H1 (cell line): ENCODE results near the gene MAGI1. TPM values are rescaled to one million over a fixed set of nuclear protein-coding genes. Genes with fewer than 3 reads are reported as not detected.

Source experiments
- CTCF ChIA-PET: fragments of 300-600 bp; sonication (Branson Sonifier 250); formaldehyde crosslinking; loops from one replicate; lab custom pipeline; 2021; ENCODE audit not compliant: partially characterized antibody; lab: Charles Lee
- POLR2A ChIA-PET: fragments of 300-600 bp; sonication (Branson Sonifier 250); formaldehyde crosslinking; loops from one replicate; lab custom pipeline; 2021; ENCODE audit warnings: inconsistent platforms; ENCODE audit not compliant: partially characterized antibody; lab: Charles Lee
- DNase-seq, 2 experiments: peaks; one replicate each; pipeline versions ENCODE4 v3.0.0 to v3.0.0-alpha.2; 2010 to 2022; ENCODE audit warnings: low spot score in 2 of 2, low read depth in 1 of 2, mixed read lengths in 1 of 2
- FAIRE-seq: peaks from 2 replicates; lab custom pipeline; 2011; peaks lifted over from hg19 to GRCh38; lab: Jason Lieb, UNC
- H2AFZ ChIP-seq: 2 replicates; pipeline ENCODE4 v1.8.1; 2012; ENCODE audit warnings: low read length, inconsistent platforms
- H2AK5ac ChIP-seq: 2 replicates; pipeline ENCODE4 v1.6.1; 2013; ENCODE audit warnings: low read depth, low read length
- H2BK120ac ChIP-seq: replicated peaks from 2 replicates; pipeline ENCODE3; 2013; ENCODE audit warnings: low read depth, low read length, inconsistent platforms
- H2BK12ac ChIP-seq: 2 replicates; pipeline ENCODE4 v1.6.1; 2013; ENCODE audit warnings: low read depth, low read length
- H2BK15ac ChIP-seq: 2 replicates; pipeline ENCODE4 v1.6.1; 2013; ENCODE audit warnings: low read length
- H2BK20ac ChIP-seq: 2 replicates; pipeline ENCODE4 v1.6.1; 2013; ENCODE audit warnings: low read length
- H2BK5ac ChIP-seq: 2 replicates; pipeline ENCODE4 v1.6.1; 2013; ENCODE audit warnings: low read depth, low read length
- H3K14ac ChIP-seq: 2 replicates; pipeline ENCODE4 v1.6.1; 2013; ENCODE audit warnings: inconsistent platforms; ENCODE audit not compliant: insufficient read length
- H3K18ac ChIP-seq: 2 replicates; pipeline ENCODE4 v1.6.1; 2013; ENCODE audit warnings: low read length; ENCODE audit errors: extremely low read depth
- H3K23ac ChIP-seq: 2 replicates; pipeline ENCODE4 v1.6.1; 2013; ENCODE audit warnings: inconsistent platforms; ENCODE audit not compliant: insufficient read length
- H3K23me2 ChIP-seq: 2 replicates; pipeline ENCODE4 v1.6.1; 2013; ENCODE audit warnings: low read depth, low read length
- H3K27ac ChIP-seq: 2 replicates; pipeline ENCODE4 v1.6.1; 2011; ENCODE audit warnings: low read depth, low read length, inconsistent platforms
- H3K27me3 ChIP-seq, 4 experiments: replicated peaks in 1 of 4; 1 replicate in 1 of 4; 2 replicates in 3 of 4; pipeline versions ENCODE4 v1.6.1 to v1.8.1; 2011 to 2013; ENCODE audit warnings: low read length in 3 of 4, mild to moderate bottlenecking in 3 of 4, inconsistent platforms in 2 of 4, mixed read lengths in 2 of 4, moderate library complexity in 1 of 4; ENCODE audit not compliant: control insufficient read depth in 3 of 4, insufficient read depth in 3 of 4; ENCODE audit errors: extremely low read depth in 1 of 4
- H3K36me3 ChIP-seq, 4 experiments: 2 replicates each; pipeline versions ENCODE4 v1.6.1 to v1.8.1; 2011 to 2013; ENCODE audit warnings: mild to moderate bottlenecking in 4 of 4, low read length in 3 of 4, moderate library complexity in 2 of 4, control low read depth in 1 of 4, inconsistent platforms in 1 of 4; ENCODE audit not compliant: insufficient read depth in 4 of 4, control insufficient read depth in 2 of 4
- H3K4ac ChIP-seq: replicated peaks from 2 replicates; pipeline ENCODE3; 2013; ENCODE audit warnings: low read length, low read depth, mixed read lengths, inconsistent platforms; ENCODE audit not compliant: insufficient read length
- H3K4me1 ChIP-seq, 4 experiments: replicated peaks in 1 of 4; 1 replicate in 1 of 4; 2 replicates in 3 of 4; pipeline versions ENCODE4 v1.6.1 to v1.8.1; 2011 to 2013; ENCODE audit warnings: low read length in 3 of 4, inconsistent platforms in 2 of 4, mixed read lengths in 1 of 4; ENCODE audit not compliant: insufficient read depth in 4 of 4, control insufficient read depth in 3 of 4
- H3K4me2 ChIP-seq, 2 experiments: 2 replicates each; pipeline versions ENCODE4 v1.6.1 to v1.8.1; 2011 to 2013; ENCODE audit warnings: low read depth in 2 of 2, low read length in 2 of 2, control low read depth in 1 of 2, inconsistent platforms in 1 of 2, mild to moderate bottlenecking in 1 of 2; ENCODE audit not compliant: insufficient read depth in 1 of 2
- H3K4me3 ChIP-seq, 4 experiments: fragments of 200-600, 300-600 bp in 1 of 4; sonication (generic), shearing (Covaris generic), sonication (Bioruptor Twin) in 1 of 4; 2 replicates each; pipeline versions ENCODE4 v1.5.1 to v1.8.1; 2011 to 2016; ENCODE audit warnings: low read length in 4 of 4, low read depth in 3 of 4, control low read depth in 2 of 4, inconsistent platforms in 2 of 4, mild to moderate bottlenecking in 2 of 4, mixed read lengths in 1 of 4, moderate library complexity in 1 of 4; ENCODE audit not compliant: insufficient read depth in 2 of 4; ENCODE audit errors: extremely low read depth in 1 of 4
- H3K56ac ChIP-seq: replicated peaks from 2 replicates; pipeline ENCODE3; 2013; ENCODE audit warnings: low read depth, mild to moderate bottlenecking, mixed read lengths, low read length, inconsistent platforms; ENCODE audit not compliant: insufficient read length
- H3K79me1 ChIP-seq: 2 replicates; pipeline ENCODE4 v1.6.1; 2013; ENCODE audit warnings: low read depth, low read length, control low read depth
- H3K79me2 ChIP-seq, 2 experiments: 2 replicates each; pipeline versions ENCODE4 v1.6.1 to v1.8.1; 2012 to 2013; ENCODE audit warnings: low read length in 2 of 2, mild to moderate bottlenecking in 2 of 2, inconsistent platforms in 1 of 2; ENCODE audit not compliant: insufficient read depth in 2 of 2, control insufficient read depth in 1 of 2
- H3K9ac ChIP-seq, 4 experiments: replicated peaks in 1 of 4; 1 replicate in 1 of 4; 2 replicates in 3 of 4; pipeline versions ENCODE4 v1.6.1 to v1.8.1; 2011 to 2013; ENCODE audit warnings: low read depth in 3 of 4, low read length in 3 of 4, control low read depth in 2 of 4, mild to moderate bottlenecking in 2 of 4, moderate library complexity in 2 of 4, inconsistent platforms in 1 of 4; ENCODE audit errors: extremely low read depth in 1 of 4
- H3K9me3 ChIP-seq, 2 experiments: 2 replicates each; pipeline versions ENCODE4 v1.6.1 to v1.8.1; 2012 to 2013; ENCODE audit warnings: mild to moderate bottlenecking in 2 of 2, moderate library complexity in 2 of 2, control low read depth in 1 of 2, inconsistent platforms in 1 of 2, low read depth in 1 of 2, low read length in 1 of 2, mixed read lengths in 1 of 2; ENCODE audit not compliant: insufficient read depth in 2 of 2
- H4K20me1 ChIP-seq, 2 experiments: replicated peaks in 1 of 2; 2 replicates each; pipeline versions ENCODE3 to v1.8.1; 2011 to 2013; ENCODE audit warnings: inconsistent platforms in 2 of 2, low read length in 2 of 2, mild to moderate bottlenecking in 1 of 2; ENCODE audit not compliant: insufficient read depth in 2 of 2, control insufficient read depth in 1 of 2
- H4K5ac ChIP-seq: 2 replicates; pipeline ENCODE4 v1.6.1; 2013; ENCODE audit warnings: low read length, low read depth, mixed read lengths, inconsistent platforms; ENCODE audit not compliant: insufficient read length
- H4K8ac ChIP-seq: 2 replicates; pipeline ENCODE4 v1.8.0; 2013; ENCODE audit warnings: mild to moderate bottlenecking, moderate library complexity, low read length, inconsistent platforms; ENCODE audit not compliant: insufficient read depth; ENCODE audit errors: extremely low read depth
- H4K91ac ChIP-seq: replicated peaks from 2 replicates; pipeline ENCODE3; 2013; ENCODE audit warnings: low read length, mixed read lengths, inconsistent platforms; ENCODE audit not compliant: insufficient read length
- CTBP2 ChIP-seq: IDR thresholded peaks from 2 replicates; pipeline ENCODE4 v1.7.0; 2011; ENCODE audit warnings: borderline replicate concordance, mild to moderate bottlenecking, moderate library complexity, mixed read lengths, low read length; ENCODE audit not compliant: insufficient read depth, insufficient read length
- MAFK ChIP-seq: IDR thresholded peaks from 2 replicates; pipeline ENCODE4 v1.6.1; 2012; ENCODE audit warnings: low read depth, mild to moderate bottlenecking, improper control_type of control experiment, low read length
- PHF8 ChIP-seq: fragments of 200-600 bp; sonication (generic); conservative IDR thresholded peaks from 2 replicates; pipeline ENCODE4 v1.7.1; 2012; ENCODE audit warnings: low read depth, mild to moderate bottlenecking, inconsistent platforms, low read length, moderate library complexity
- RAD21 ChIP-seq, 2 experiments: IDR thresholded peaks in 1 of 2; conservative IDR thresholded peaks in 1 of 2; 2 replicates each; pipeline ENCODE4 v1.6.1; 2011; ENCODE audit warnings: low read depth in 2 of 2, low read length in 2 of 2, improper control_type of control experiment in 1 of 2, inconsistent platforms in 1 of 2, mild to moderate bottlenecking in 1 of 2, moderate library complexity in 1 of 2
- SIX5 ChIP-seq: IDR thresholded peaks from 2 replicates; pipeline ENCODE4 v1.6.1; 2011; ENCODE audit warnings: mild to moderate bottlenecking, low read depth, low read length
- WGBS, 2 experiments: shearing (Covaris generic) in 1 of 2; methylation state at CpG; one replicate each; pipeline versions ENCODE4 v1.1.6 to v1.1.7; 2013 to 2015; ENCODE audit warnings: low lambda C conversion rate in 2 of 2, mixed read lengths in 2 of 2, inconsistent platforms in 1 of 2, low coverage in 1 of 2, missing lambda C conversion rate in 1 of 2; ENCODE audit not compliant: insufficient replicate concordance in 2 of 2, insufficient coverage in 1 of 2, insufficient read length in 1 of 2; ENCODE audit errors: extremely low coverage in 1 of 2, missing lambda C conversion rate in 1 of 2; 5-methylcytosine and 5-hydroxymethylcytosine counted together
- polyA plus RNA-seq, 7 experiments: library from polyadenylated mRNA; depleted of rRNA in 3 of 7; stranded (reverse) in 5 of 7; unstranded in 2 of 7; fragments of >200 nt in 5 of 7; fragments of 200-250 nt in 2 of 7; gene quantifications; 1 replicate in 5 of 7; 2 replicates in 1 of 7; 4 replicates in 1 of 7; pipeline versions ENCODE4 v1.2.1 to v1.2.3, GENCODE V29; 2011 to 2013; ENCODE audit warnings: missing spikeins in 2 of 7, mixed read lengths in 2 of 7
- total RNA-seq: library from RNA; stranded (reverse); fragmentation: NEBNext Ultra II Directional; extraction: Animal tissue kit (Norgen Biotek cat#: 25700); gene quantifications from 2 replicates; pipeline ENCODE4 v1.2.1, GENCODE V29; 2021
- TF ChIP-seq, protein P1 (sequence below): IDR thresholded peaks from 2 replicates; pipeline ENCODE4 v1.6.1; 2011; ENCODE audit warnings: low read length, improper control_type of control experiment
- TF ChIP-seq, protein P2 (sequence below), 3 experiments: IDR thresholded peaks; 1 replicate in 2 of 3; 2 replicates in 1 of 3; pipeline versions ENCODE4 v1.5.1 to v1.6.1; 2011; ENCODE audit warnings: low read length in 3 of 3, mild to moderate bottlenecking in 3 of 3, inconsistent platforms in 2 of 3, low read depth in 1 of 3, moderate library complexity in 1 of 3; ENCODE audit not compliant: insufficient read depth in 1 of 3; ENCODE audit errors: control extremely low read depth in 1 of 3

Gene MAGI1
- total and polyA plus RNA-seq, 2 of the 8 experiments (the other 6 are each of a cell fraction or from before 2014, with no cell fraction given), result 19.8 to 78.0 TPM

DNA sequence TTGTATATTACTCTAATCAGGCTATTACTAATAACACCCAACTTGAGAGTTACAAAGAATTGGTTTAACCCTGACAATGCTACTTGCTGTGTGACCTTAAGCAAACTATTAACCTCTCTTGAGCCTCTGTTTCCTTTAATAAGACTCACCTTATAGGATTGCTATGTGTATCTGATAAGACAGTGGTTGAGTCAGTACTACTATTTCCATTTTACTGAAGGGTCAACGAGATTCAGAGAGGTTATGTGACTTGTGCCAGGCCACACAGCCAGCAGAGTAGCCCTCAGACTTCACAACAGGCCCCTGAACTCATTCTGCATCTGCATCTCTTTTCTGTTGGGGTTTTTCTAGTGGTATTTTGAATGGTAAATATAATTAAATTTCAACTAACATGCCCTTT lies 420.1 kb downstream of the MAGI1 start:
- ChIA-PET POLR2A (no interaction called here), CTCF (interaction anchor here (1.1 to 1.4 kb wide), 2 partner anchors 45 to 48 kb away, joined by 3 to 7 read pairs; no protein-coding TSS in a partner anchor)
- DNase-seq, result no peak
- 85% methylated on average over 1 of the region's 1 CpG; no CpG with 5 or more reads in 1 of the 2 experiments for WGBS, 2 experiments
- Histone ChIP-seq H2BK12ac (no peak overlapping the region), H3K79me1 (no peaks in the 10 kb centered on the region), H2BK15ac (no peak overlapping the region), H3K4me3 (no peak overlapping the region), H3K9ac (no peak overlapping the region), H3K23me2 (no peaks in the 10 kb centered on the region; the same call in 1 of the 2 replicates), H2AK5ac (no peak overlapping the region), H2BK5ac (no peak overlapping the region), H3K4me2 (no peak overlapping the region), H4K91ac (no peak overlapping the region), H4K5ac (no peak overlapping the region), H3K4ac (no peak overlapping the region), H3K18ac (no peak overlapping the region), H3K23ac (no peak overlapping the region), H3K14ac (no peak overlapping the region), H3K27me3 (no peaks in the 10 kb centered on the region), H3K27ac (no peak overlapping the region), H2BK20ac (no peak overlapping the region), H2BK120ac (no peak overlapping the region), H3K9me3 (no peaks in the 10 kb centered on the region), H3K36me3 (no peaks in the 10 kb centered on the region), H3K79me2 (no peaks in the 10 kb centered on the region), H3K56ac (no peak overlapping the region), H4K8ac (no peak overlapping the region), H3K4me1 (peaks cover 0 to 9% (median under 1%) of the 10 kb centered on the region in 4 experiments; a peak in 1 of 7 replicates), H4K20me1 (no peaks in the 10 kb centered on the region), H2AFZ (no peak overlapping the region)
- no peak for TF ChIP-seq RAD21 (IDR thresholded peaks at IDR 0.05 in 1 of 2, conservative IDR thresholded peaks at IDR 0.05 in 1 of 2; ENCODE audit: low read depth in 2 of 2, low read length in 2 of 2)
- TF ChIP-seq, protein P1, sequence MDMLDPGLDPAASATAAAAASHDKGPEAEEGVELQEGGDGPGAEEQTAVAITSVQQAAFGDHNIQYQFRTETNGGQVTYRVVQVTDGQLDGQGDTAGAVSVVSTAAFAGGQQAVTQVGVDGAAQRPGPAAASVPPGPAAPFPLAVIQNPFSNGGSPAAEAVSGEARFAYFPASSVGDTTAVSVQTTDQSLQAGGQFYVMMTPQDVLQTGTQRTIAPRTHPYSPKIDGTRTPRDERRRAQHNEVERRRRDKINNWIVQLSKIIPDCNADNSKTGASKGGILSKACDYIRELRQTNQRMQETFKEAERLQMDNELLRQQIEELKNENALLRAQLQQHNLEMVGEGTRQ, result no peak
- no peak for TF ChIP-seq MAFK
- no peak for TF ChIP-seq SIX5
- TF ChIP-seq PHF8, result no peak
- TF ChIP-seq, protein P2, sequence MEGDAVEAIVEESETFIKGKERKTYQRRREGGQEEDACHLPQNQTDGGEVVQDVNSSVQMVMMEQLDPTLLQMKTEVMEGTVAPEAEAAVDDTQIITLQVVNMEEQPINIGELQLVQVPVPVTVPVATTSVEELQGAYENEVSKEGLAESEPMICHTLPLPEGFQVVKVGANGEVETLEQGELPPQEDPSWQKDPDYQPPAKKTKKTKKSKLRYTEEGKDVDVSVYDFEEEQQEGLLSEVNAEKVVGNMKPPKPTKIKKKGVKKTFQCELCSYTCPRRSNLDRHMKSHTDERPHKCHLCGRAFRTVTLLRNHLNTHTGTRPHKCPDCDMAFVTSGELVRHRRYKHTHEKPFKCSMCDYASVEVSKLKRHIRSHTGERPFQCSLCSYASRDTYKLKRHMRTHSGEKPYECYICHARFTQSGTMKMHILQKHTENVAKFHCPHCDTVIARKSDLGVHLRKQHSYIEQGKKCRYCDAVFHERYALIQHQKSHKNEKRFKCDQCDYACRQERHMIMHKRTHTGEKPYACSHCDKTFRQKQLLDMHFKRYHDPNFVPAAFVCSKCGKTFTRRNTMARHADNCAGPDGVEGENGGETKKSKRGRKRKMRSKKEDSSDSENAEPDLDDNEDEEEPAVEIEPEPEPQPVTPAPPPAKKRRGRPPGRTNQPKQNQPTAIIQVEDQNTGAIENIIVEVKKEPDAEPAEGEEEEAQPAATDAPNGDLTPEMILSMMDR (IDR thresholded peaks at IDR 0.05; ENCODE audit: control extremely low read depth in 1 of 3, insufficient read depth in 1 of 3, low read depth in 1 of 3, low read length in 3 of 3), result no peak
- TF ChIP-seq CTBP2, result no peak
- FAIRE-seq, result no peak
